MM.1S (cell line): ENCODE data around the gene PKHD1.

Experiments
- CTCF ChIP-seq: fragments of 300-600 bp; sonication (generic); IDR thresholded peaks from 2 replicates; pipeline ENCODE4 v1.5.1; 2016; ENCODE audit warnings: antibody characterized with exemption, low read length, mixed read lengths
- EZH2phosphoT487 ChIP-seq: fragments of 300-600 bp; sonication (generic); IDR thresholded peaks from 2 replicates; pipeline ENCODE4 v1.6.1; 2018; ENCODE audit warnings: antibody characterized with exemption, low read length

GRCh38 chr6:51830666-51831065 lies 256.7 kb downstream of the PKHD1 start:
- no peak for TF ChIP-seq CTCF
- no peak for TF ChIP-seq EZH2phosphoT487
